KMS-11 (cell line): ENCODE results near the gene FHIT.

ENCODE experiments used
- H2AFZ ChIP-seq: fragments of 200-600 bp; sonication (generic); 2 replicates; pipeline ENCODE4 v1.6.1; 2016; ENCODE audit warnings: antibody characterized with exemption, mixed run types, low read depth
- H3K27ac ChIP-seq: fragments of 200-600 bp; sonication (generic); 2 replicates; pipeline ENCODE4 v1.6.1; 2016; ENCODE audit warnings: mild to moderate bottlenecking, mixed run types
- H3K27me3 ChIP-seq: fragments of 200-600 bp; sonication (generic); 2 replicates; pipeline ENCODE4 v1.6.1; 2017; ENCODE audit warnings: mild to moderate bottlenecking, low read depth, mixed run types, moderate library complexity; ENCODE audit not compliant: insufficient read depth
- H3K36me3 ChIP-seq: fragments of 200-600 bp; sonication (generic); 2 replicates; pipeline ENCODE4 v1.6.1; 2017; ENCODE audit warnings: mild to moderate bottlenecking, mixed run types; ENCODE audit not compliant: insufficient read depth
- H3K4me1 ChIP-seq: fragments of 200-600 bp; sonication (generic); 2 replicates; pipeline ENCODE4 v1.6.1; 2016; ENCODE audit warnings: mild to moderate bottlenecking, low read depth, mixed run types; ENCODE audit not compliant: poor library complexity, severe bottlenecking
- H3K4me2 ChIP-seq: fragments of 200-600 bp; sonication (generic); 2 replicates; pipeline ENCODE4 v1.7.0; 2016; ENCODE audit warnings: mild to moderate bottlenecking, mixed run types
- H3K4me3 ChIP-seq: fragments of 200-600 bp; sonication (generic); IDR thresholded peaks from 2 replicates; pipeline ENCODE4 v1.6.1; 2017; ENCODE audit warnings: low read depth, low read length, mixed read lengths; ENCODE audit not compliant: insufficient read depth
- H3K79me2 ChIP-seq: fragments of 200-600 bp; sonication (generic); 2 replicates; pipeline ENCODE4 v1.6.1; 2016; ENCODE audit warnings: low read depth, mixed run types; ENCODE audit not compliant: insufficient read depth
- H3K9ac ChIP-seq: fragments of 200-600 bp; sonication (generic); 2 replicates; pipeline ENCODE4 v1.6.1; 2016; ENCODE audit warnings: mild to moderate bottlenecking, mixed run types
- H4K20me1 ChIP-seq: fragments of 200-600 bp; sonication (generic); 2 replicates; pipeline ENCODE4 v1.6.1; 2016; ENCODE audit warnings: mild to moderate bottlenecking, mixed run types; ENCODE audit not compliant: insufficient read depth
- TF ChIP-seq, protein P1 (sequence below): fragments of 200-600 bp; sonication (generic); conservative IDR thresholded peaks from 2 replicates; pipeline ENCODE4 v1.6.1; 2017; ENCODE audit warnings: low read depth, mild to moderate bottlenecking, antibody characterized with exemption, low read length, moderate library complexity, mixed read lengths

The FHIT gene

DNA sequence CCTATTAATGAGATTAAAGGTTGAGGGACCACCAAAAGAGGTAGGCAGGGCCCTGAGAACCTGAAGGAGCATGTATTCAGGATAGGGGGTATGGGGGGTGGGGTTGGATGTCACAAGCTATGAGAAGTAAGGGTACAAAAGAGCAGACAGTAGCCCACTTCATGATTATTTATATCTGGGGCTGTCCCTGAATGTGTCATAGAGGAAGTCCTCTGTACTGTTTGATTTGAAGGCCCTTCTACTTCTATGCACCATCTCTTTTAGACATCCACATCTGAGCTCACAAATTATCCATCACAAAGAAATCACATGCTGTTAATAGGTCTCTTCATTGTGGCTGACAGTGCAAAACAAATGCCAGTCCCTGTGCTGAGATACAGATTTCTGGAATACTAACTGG, 68.6 kb downstream of the FHIT start:
- Histone ChIP-seq H3K27ac (no peak overlapping the region), H3K9ac (no peak overlapping the region), H2AFZ (no peak overlapping the region), H3K79me2 (no peaks in the 10 kb centered on the region), H3K27me3 (no peaks in the 10 kb centered on the region), H3K36me3 (no peaks in the 10 kb centered on the region), H3K4me1 (no peaks in the 10 kb centered on the region), H3K4me3 (no peak overlapping the region), H4K20me1 (no peaks in the 10 kb centered on the region), H3K4me2 (no peak overlapping the region)
- TF ChIP-seq, protein P1, sequence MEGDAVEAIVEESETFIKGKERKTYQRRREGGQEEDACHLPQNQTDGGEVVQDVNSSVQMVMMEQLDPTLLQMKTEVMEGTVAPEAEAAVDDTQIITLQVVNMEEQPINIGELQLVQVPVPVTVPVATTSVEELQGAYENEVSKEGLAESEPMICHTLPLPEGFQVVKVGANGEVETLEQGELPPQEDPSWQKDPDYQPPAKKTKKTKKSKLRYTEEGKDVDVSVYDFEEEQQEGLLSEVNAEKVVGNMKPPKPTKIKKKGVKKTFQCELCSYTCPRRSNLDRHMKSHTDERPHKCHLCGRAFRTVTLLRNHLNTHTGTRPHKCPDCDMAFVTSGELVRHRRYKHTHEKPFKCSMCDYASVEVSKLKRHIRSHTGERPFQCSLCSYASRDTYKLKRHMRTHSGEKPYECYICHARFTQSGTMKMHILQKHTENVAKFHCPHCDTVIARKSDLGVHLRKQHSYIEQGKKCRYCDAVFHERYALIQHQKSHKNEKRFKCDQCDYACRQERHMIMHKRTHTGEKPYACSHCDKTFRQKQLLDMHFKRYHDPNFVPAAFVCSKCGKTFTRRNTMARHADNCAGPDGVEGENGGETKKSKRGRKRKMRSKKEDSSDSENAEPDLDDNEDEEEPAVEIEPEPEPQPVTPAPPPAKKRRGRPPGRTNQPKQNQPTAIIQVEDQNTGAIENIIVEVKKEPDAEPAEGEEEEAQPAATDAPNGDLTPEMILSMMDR = no peak

- Histone ChIP-seq H3K4me1 (no peaks in the 10 kb centered on the region), H3K27ac (no peak overlapping the region), H3K4me3 (no peak overlapping the region), H3K9ac (no peak overlapping the region), H3K4me2 (no peak overlapping the region), H3K36me3 (no peaks in the 10 kb centered on the region), H3K79me2 (no peaks in the 10 kb centered on the region), H3K27me3 (no peaks in the 10 kb centered on the region), H4K20me1 (no peaks in the 10 kb centered on the region), H2AFZ (no peak overlapping the region)
- TF ChIP-seq, protein P1 = no peak
These were observed 69.4 kb downstream of the FHIT start for GRCh38 chr3:61181874-61182273.

DNA sequence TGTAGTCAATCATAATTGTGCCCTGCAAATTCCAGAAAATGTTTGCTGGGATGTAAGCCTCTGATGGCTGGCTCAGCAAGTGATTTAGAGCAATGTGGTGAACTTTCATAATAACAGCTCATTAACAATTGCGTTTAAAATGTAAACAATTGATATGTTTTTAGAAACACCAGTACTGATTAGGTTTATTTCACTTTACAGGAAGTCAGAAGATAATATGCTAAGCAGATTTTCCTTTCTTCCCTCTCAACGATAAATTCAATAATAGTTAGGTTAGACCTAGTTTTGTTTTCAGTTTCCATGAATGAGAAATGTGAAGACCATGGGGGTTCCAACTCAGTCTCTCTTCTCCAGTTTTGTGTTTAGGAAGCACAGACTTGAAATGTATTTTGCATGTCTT, 71.0 kb downstream of the FHIT start:
- Histone ChIP-seq H3K4me3 (no peak overlapping the region), H3K79me2 (no peaks in the 10 kb centered on the region), H4K20me1 (no peaks in the 10 kb centered on the region), H3K9ac (no peak overlapping the region), H3K27me3 (no peaks in the 10 kb centered on the region), H2AFZ (no peak overlapping the region), H3K27ac (no peak overlapping the region), H3K36me3 (no peaks in the 10 kb centered on the region), H3K4me2 (no peak overlapping the region), H3K4me1 (no peaks in the 10 kb centered on the region)
- TF ChIP-seq, protein P1 = no peak

DNA sequence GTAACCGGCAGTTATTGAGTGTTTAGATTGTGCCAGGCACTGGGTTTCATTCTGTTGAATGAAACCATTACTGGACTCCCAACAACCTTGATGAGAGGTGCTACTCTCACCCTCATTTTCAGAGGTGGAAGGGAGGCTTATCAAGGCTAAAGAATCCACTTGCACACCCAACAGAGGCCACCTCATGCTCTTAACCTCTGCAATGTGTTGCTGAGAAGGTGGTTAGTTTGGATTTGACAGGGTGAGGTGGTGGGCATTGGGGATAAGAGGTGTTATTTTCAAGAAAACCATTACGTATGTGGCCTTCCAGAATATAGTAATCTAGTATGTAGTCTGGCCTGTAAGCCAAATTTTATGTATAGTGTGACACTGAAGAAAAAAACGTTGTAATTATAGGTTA, 73.1 kb downstream of the FHIT start:
- Histone ChIP-seq H3K79me2 (no peaks in the 10 kb centered on the region), H3K4me2 (no peak overlapping the region), H3K27me3 (no peaks in the 10 kb centered on the region), H4K20me1 (no peaks in the 10 kb centered on the region), H2AFZ (no peak overlapping the region), H3K4me3 (no peak overlapping the region), H3K4me1 (no peaks in the 10 kb centered on the region), H3K36me3 (no peaks in the 10 kb centered on the region), H3K9ac (no peak overlapping the region), H3K27ac (no peak overlapping the region)
- TF ChIP-seq, protein P1 = no peak
